ENCODE results near the gene TLR4. TPM values are rescaled to one million over a fixed set of nuclear protein-coding genes. Genes with fewer than 3 reads are reported as not detected.

Gene TLR4
- total and polyA plus RNA-seq, 9 of the 15 experiments (the other 6 are each of a cell fraction or from before 2014, with no cell fraction given), result 0.02 TPM; not detected in 8

- no peaks in the 10 kb centered on the region for H3K79me2 ChIP-seq (ENCODE audit: control insufficient read depth, insufficient read depth, low read length)
- intact Hi-C loops (cut with micrococcal nuclease) (no loop called here), in situ Hi-C loops (cut with MboI) (no loop called here)
- ChIA-PET POLR2A (no interaction called here), CTCF (ENCODE audit: low intra/inter-chr PET ratio) (no interaction called here)
- ATAC-seq (no peak), FAIRE-seq (no peak), DNase-seq (ENCODE audit: extremely low read depth in 1 of 4, low spot score in 3 of 4) (no peak)
- no peak overlapping the region for H3K9ac ChIP-seq (ENCODE audit: insufficient read depth in 1 of 2, low read depth in 2 of 2, low read length in 2 of 2)
- BruUV-seq (replicated peaks), result no TSS peak
- H3K9me1 ChIP-seq (ENCODE audit: control insufficient read depth, insufficient read depth, low read length), result no peaks in the 10 kb centered on the region
- 1% methylated on average over 5 of the region's 5 CpGs for WGBS (ENCODE audit: insufficient coverage, low coverage, missing lambda C conversion rate)
- TF ChIP-seq CBFA2T3 (IDR thresholded peaks at IDR 0.05) (no peak), SUPT5H (IDR thresholded peaks at IDR 0.05) (no peak), TCF7 (IDR thresholded peaks at IDR 0.05; ENCODE audit: borderline replicate concordance) (no peak), WHSC1 (IDR thresholded peaks at IDR 0.05; ENCODE audit: low read length) (no peak), ZNF699 (CRISPR knock-in tag; IDR thresholded peaks at IDR 0.05; ENCODE audit: insufficient replicate concordance) (no peak), ATF7 (IDR thresholded peaks at IDR 0.05) (no peak), ZBTB34 (CRISPR knock-in tag; IDR thresholded peaks at IDR 0.05) (no peak), KDM1A (IDR thresholded peaks at IDR 0.05) (no peak), MBD1 (CRISPR knock-in tag; IDR thresholded peaks at IDR 0.05) (no peak), EGR1 (conservative IDR thresholded peaks at IDR 0.05) (no peak), TRIM24 (IDR thresholded peaks at IDR 0.05) (no peak), NR2C2 (CRISPR knock-in tag; IDR thresholded peaks at IDR 0.05) (no peak), NR2C2 (tag; IDR thresholded peaks at IDR 0.05) (no peak)
- H3K27me3 ChIP-seq (ENCODE audit: control insufficient read depth in 2 of 2, insufficient read depth in 2 of 2, low read length in 2 of 2), result no peaks in the 10 kb centered on the region
- no peak overlapping the region for H3K4me3 ChIP-seq
- no peaks in the 10 kb centered on the region for H4K20me1 ChIP-seq (replicated peaks; ENCODE audit: control insufficient read depth, insufficient read depth, low read length)
- no peak overlapping the region for H2AFZ ChIP-seq (ENCODE audit: low read depth, low read length)
- no peak overlapping the region for H3K27ac ChIP-seq (ENCODE audit: extremely low read depth, low read depth, low read length)
- no peaks in the 10 kb centered on the region for H3K9me3 ChIP-seq (replicated peaks; ENCODE audit: control insufficient read depth, insufficient read depth, low read depth, low read length)
- no peaks in the 10 kb centered on the region for H3K36me3 ChIP-seq (ENCODE audit: control insufficient read depth, insufficient read depth, low read length)
- H3K4me1 ChIP-seq (replicated peaks in 1 of 2; ENCODE audit: control insufficient read depth in 2 of 2, insufficient read depth in 2 of 2, low read length in 2 of 2), result no peaks in the 10 kb centered on the region
- no peak overlapping the region for H3K4me2 ChIP-seq (ENCODE audit: insufficient read depth, low read length)
These were observed 43.3 kb downstream of the TLR4 start for GRCh38 chr9:117747386-117747970.

Data from K562 (cell line).